Activated CD4-positive, alpha-beta T cell treated with anti-CD3 and anti-CD28 coated beads, Interleukin-2, amount 10 ng/mL, durations not matched to agents 24 days and 14 days (primary cell): ENCODE results near the gene SHH. TPM values are rescaled to one million over a fixed set of nuclear protein-coding genes. Genes with fewer than 3 reads are reported as not detected.
"Not testable (repeated sequence)": the region's sequence is repeated elsewhere in the genome, so short reads cannot be mapped to it uniquely, and the experiment has no call there.

ENCODE experiments used
- DNase-seq: peaks from one replicate; pipeline ENCODE4 v3.0.0; 2022
- H3K27ac Mint-ChIP-seq: one replicate; pipeline ENCODE4 v1.8.0; 2022; ENCODE audit warnings: mild to moderate bottlenecking, mixed read lengths
- H3K27me3 Mint-ChIP-seq: one replicate; pipeline ENCODE4 v1.8.0; 2022; ENCODE audit warnings: mixed read lengths
- H3K36me3 Mint-ChIP-seq: one replicate; pipeline ENCODE4 v1.8.0; 2022; ENCODE audit warnings: low read depth, mild to moderate bottlenecking, mixed read lengths
- H3K4me1 Mint-ChIP-seq: one replicate; pipeline ENCODE4 v1.8.0; 2021; ENCODE audit warnings: mixed read lengths
- H3K4me3 Mint-ChIP-seq: one replicate; pipeline ENCODE4 v1.8.0; 2022; ENCODE audit warnings: mild to moderate bottlenecking, moderate library complexity, mixed read lengths
- H3K9me3 Mint-ChIP-seq: one replicate; pipeline ENCODE4 v1.8.0; 2021; ENCODE audit warnings: mixed read lengths
- intact Hi-C: fragments of 100-400 bp; cut with micrococcal nuclease; formaldehyde crosslinking; loops from one replicate; pipeline ENCODE4 v1.15.1; 2023
- total RNA-seq: library from RNA; stranded (reverse); gene quantifications from 2 replicates; pipeline ENCODE4 v1.2.3, GENCODE V29; 2022

Gene SHH
- total RNA-seq, 1 donor from 2014 or later = not detected

- no peak overlapping the region for H3K27ac Mint-ChIP-seq
- DNase-seq = no peak
- intact Hi-C loops = no loop called here
- no peak overlapping the region for H3K4me3 Mint-ChIP-seq
- H3K9me3 Mint-ChIP-seq = no peaks in the 10 kb centered on the region
- no peaks in the 10 kb centered on the region for H3K4me1 Mint-ChIP-seq
- H3K27me3 Mint-ChIP-seq = no peaks in the 10 kb centered on the region
- no peaks in the 10 kb centered on the region for H3K36me3 Mint-ChIP-seq
Measured at GRCh38 chr7:155847821-155848435, 35.7 kb upstream of the SHH start.

DNA sequence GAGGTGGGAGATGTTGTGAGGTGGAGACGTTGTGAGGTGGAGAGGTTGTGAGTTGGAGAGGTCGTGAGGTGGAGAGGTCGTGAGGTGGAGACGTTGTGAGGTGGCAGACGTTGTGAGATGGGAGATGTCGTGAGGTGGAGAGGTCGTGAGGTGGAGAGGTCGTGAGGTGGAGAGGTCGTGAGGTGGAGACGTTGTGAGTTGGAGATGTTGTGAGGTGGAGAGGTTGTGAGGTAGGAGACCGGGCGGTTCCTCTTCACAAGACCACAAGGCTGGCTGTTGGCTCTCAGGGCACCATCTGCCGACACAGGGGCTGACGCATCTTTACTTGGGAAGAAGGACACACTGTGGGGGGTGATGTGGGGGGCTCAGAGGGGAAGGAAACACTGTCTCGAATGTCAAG lies 34.7 kb upstream of the SHH start:
- no peak for DNase-seq
- intact Hi-C loops = no loop called here
- Mint-ChIP-seq H3K4me1 (no peaks in the 10 kb centered on the region), H3K36me3 (no peaks in the 10 kb centered on the region), H3K9me3 (no peaks in the 10 kb centered on the region), H3K4me3 (no peak overlapping the region), H3K27ac (no peak overlapping the region), H3K27me3 (no peaks in the 10 kb centered on the region)

- Mint-ChIP-seq H3K36me3 (no peaks in the 10 kb centered on the region), H3K27ac (no peak overlapping the region), H3K4me1 (no peaks in the 10 kb centered on the region), H3K4me3 (no peak overlapping the region), H3K27me3 (no peaks in the 10 kb centered on the region), H3K9me3 (no peaks in the 10 kb centered on the region)
- intact Hi-C loops = no loop called here
- no peak for DNase-seq
Measured at GRCh38 chr7:155846156-155846555, 33.9 kb upstream of the SHH start.

GRCh38 chr7:155845226-155845625 lies 33.0 kb upstream of the SHH start:
- Mint-ChIP-seq H3K27me3 (no peaks in the 10 kb centered on the region), H3K36me3 (no peaks in the 10 kb centered on the region), H3K4me1 (no peaks in the 10 kb centered on the region), H3K27ac (no peak overlapping the region), H3K9me3 (no peaks in the 10 kb centered on the region), H3K4me3 (no peak overlapping the region)
- DNase-seq = no peak
- intact Hi-C loops = no loop called here

GRCh38 chr7:155844526-155844925 lies 32.3 kb upstream of the SHH start:
- DNase-seq = no peak
- intact Hi-C loops = no loop called here
- no peaks in the 10 kb centered on the region for H3K27me3 Mint-ChIP-seq
- no peaks in the 10 kb centered on the region for H3K9me3 Mint-ChIP-seq
- no peaks in the 10 kb centered on the region for H3K36me3 Mint-ChIP-seq
- H3K4me3 Mint-ChIP-seq = no peak overlapping the region
- H3K4me1 Mint-ChIP-seq = no peaks in the 10 kb centered on the region
- H3K27ac Mint-ChIP-seq = no peak overlapping the region

DNA sequence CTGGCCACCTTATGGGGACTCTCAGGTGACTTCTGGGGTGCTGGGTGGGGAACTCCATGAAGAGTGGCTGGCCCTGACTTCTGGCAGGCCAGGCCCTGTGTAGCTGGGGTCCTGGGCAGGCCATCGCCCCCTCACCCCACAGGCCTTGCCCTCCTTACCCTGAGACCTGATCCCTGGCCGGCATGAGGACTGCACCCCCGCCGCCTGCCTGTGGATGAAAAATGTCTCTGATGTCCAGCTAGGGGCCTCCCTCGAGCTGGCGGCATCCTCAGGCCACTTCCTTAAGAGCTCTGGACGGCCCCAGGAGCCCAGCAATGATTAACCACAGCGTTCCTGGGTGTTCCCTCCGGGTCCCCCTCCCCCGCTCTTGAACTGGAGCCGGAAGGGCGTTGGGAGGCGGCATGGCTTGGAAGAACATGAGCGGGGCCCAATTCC lies 31.8 kb upstream of the SHH start:
- DNase-seq = no peak
- Mint-ChIP-seq H3K27ac (no peak overlapping the region), H3K4me3 (no peak overlapping the region), H3K27me3 (no peaks in the 10 kb centered on the region), H3K4me1 (no peaks in the 10 kb centered on the region), H3K9me3 (no peaks in the 10 kb centered on the region), H3K36me3 (no peaks in the 10 kb centered on the region)
- intact Hi-C loops = no loop called here

DNA sequence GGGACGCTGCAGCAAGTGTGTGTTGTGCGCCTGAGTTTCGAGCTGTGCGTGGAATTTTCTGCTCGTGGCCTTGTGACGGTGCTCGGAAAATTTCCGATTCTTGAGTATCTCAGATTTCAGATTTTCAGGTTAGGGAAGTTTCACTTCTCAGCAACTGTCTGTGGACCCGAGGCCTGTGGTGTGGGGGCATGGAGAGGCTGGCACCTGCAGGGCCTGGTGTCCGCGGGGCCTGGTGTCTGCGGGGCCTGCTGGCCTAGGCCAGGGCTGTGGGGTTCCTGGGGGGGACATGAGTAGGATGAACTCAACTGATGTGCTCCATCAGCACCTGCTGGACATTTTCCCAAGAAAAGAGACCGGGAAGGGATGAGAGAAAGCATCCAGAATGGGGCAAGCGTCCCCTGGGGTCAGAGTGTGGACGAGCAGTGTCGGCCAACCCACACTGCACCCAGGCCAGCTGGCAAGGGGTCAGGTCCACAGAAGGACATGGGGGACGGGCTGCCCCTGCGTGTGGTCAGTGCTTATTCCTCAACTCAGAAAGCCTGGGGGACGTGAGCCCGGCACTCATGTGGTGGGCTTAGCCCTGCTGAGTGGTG lies 31.3 kb upstream of the SHH start:
- H3K27ac Mint-ChIP-seq = no peak overlapping the region
- no peaks in the 10 kb centered on the region for H3K27me3 Mint-ChIP-seq
- H3K36me3 Mint-ChIP-seq = no peaks in the 10 kb centered on the region
- intact Hi-C loops = no loop called here
- H3K9me3 Mint-ChIP-seq = no peaks in the 10 kb centered on the region
- H3K4me1 Mint-ChIP-seq = no peaks in the 10 kb centered on the region
- no peak overlapping the region for H3K4me3 Mint-ChIP-seq
- no peak for DNase-seq

DNA sequence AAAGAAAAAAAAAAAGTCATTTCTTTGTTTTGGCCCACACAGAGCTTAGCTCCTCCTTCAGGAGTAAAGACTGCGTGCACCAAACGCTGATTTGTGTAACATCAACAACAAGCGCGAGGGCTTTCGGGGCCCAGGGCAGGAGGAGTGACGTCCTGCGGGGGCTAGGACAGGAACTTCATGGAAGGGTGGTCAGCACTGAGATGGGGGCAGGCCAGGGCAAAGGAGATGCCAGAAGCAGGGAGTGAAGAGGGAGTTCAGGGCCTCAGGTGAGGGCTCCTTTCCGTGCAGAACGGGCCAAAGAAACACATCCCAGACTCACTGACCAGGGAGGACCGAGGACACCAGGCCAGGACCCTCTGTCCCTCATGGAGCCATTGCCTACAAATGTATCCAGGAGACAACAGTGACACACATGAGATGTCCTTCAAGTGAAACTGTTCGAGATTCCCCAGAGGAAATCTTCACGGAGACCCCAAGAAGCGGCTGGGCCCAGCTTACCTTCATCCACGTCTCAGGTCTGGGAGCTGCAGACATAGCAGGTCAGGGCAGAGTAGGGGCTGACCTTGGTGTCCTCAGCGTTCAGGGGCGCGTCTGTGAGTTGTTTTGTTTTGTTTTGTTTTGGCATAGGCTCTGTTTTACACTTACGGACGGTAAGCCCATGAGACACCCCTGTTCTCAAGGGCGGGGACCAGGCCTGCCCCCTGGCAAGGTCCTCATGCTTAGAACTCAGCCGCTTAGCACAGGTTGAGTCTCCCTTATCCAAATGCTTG lies 30.4 kb upstream of the SHH start:
- Mint-ChIP-seq H3K36me3 (no peaks in the 10 kb centered on the region), H3K4me1 (no peaks in the 10 kb centered on the region), H3K4me3 (no peak overlapping the region), H3K27me3 (no peaks in the 10 kb centered on the region), H3K27ac (no peak overlapping the region), H3K9me3 (no peaks in the 10 kb centered on the region)
- no peak for DNase-seq
- intact Hi-C loops = no loop called here

DNA sequence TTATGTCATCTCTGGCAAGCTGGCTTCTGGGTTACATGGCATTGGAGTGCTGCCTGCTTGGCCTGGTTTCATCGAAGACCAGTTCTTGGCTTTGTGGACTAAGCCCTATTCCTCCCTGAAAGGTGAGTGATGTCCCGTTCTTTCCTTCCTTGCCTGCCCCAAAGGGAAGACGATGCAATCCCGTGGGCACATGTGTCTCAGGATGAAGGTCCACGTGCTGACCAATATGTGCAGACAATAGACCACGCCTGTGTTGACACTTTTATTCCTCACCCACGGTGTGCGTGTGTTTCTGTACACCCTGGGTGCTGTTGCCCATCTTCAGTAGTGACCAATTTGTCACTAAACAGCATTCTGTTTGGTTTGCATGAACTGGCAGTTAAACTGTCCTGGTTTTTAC lies 28.6 kb upstream of the SHH start:
- Mint-ChIP-seq H3K36me3 (no peaks in the 10 kb centered on the region), H3K27me3 (no peaks in the 10 kb centered on the region), H3K4me3 (no peak overlapping the region), H3K4me1 (no peaks in the 10 kb centered on the region), H3K27ac (no peak overlapping the region), H3K9me3 (no peaks in the 10 kb centered on the region)
- intact Hi-C loops = no loop called here
- DNase-seq = no peak

GRCh38 chr7:155840262-155840885 lies 28.1 kb upstream of the SHH start:
- Mint-ChIP-seq H3K36me3 (no peaks in the 10 kb centered on the region), H3K9me3 (no peaks in the 10 kb centered on the region), H3K4me3 (no peak overlapping the region), H3K4me1 (no peaks in the 10 kb centered on the region), H3K27me3 (no peaks in the 10 kb centered on the region), H3K27ac (no peak overlapping the region)
- no peak for DNase-seq
- intact Hi-C loops = no loop called here

DNA sequence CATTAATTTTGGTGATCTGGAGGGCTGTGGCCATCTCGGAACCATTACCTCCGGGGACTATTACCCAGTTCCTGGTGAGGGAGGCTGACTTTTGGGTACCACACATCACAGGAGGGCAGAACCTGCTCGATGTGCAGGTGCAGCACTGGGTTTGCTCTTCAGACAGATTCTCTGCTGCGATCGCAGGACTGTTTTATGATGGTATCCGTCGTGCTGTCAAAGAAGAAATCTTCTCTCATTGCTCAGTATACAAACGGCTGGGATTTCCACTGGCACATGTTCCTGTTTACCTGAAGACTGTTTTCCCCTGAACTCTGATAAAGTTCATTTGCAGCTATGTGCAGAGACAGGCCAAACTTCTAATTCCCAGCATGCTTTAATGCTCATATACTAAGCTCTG lies 27.2 kb upstream of the SHH start:
- Mint-ChIP-seq H3K4me3 (no peak overlapping the region), H3K36me3 (no peaks in the 10 kb centered on the region), H3K27me3 (no peaks in the 10 kb centered on the region), H3K27ac (no peak overlapping the region), H3K4me1 (no peaks in the 10 kb centered on the region), H3K9me3 (no peaks in the 10 kb centered on the region)
- intact Hi-C loops = no loop called here
- DNase-seq = no peak

DNA sequence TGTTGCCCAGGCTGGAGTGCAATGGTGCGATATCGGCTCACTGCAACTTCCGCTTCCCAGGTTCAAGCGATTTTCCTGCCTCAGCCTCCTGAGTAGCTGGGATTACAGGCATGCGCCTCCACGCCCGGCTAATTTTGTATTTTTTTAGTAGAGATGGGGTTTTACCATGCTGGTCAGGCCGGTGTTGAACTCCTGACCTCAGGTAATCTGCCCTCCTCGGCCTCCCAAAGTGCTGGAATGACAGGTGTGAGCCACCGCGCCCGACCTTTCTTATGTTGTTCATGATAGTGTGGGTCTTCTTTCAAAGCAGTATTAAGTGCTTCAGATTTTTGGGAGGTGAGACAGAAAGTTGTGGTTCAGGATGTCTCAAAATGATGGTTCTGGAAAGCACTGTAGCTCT lies 26.0 kb upstream of the SHH start:
- H3K9me3 Mint-ChIP-seq, intact Hi-C loops, H3K4me1 Mint-ChIP-seq, H3K27ac Mint-ChIP-seq, DNase-seq, H3K4me3 Mint-ChIP-seq, H3K36me3 Mint-ChIP-seq, H3K27me3 Mint-ChIP-seq: not testable (repeated sequence)

DNA sequence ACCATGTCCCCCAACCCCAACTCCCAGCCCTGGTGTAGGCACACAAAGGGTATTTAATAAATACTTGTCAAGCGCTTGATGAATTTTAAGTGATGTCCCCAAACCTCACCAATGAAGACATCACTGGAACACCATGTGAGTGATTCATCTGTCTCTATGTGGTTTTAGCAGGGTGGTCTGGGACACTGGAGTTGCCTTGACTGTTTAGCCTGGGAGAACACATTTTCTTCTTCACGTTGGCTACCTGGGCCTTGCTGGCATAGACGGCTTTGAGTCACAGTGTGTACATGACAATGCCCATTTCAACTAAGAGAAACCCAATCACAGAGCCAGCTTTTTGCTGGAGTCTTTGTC lies 24.8 kb upstream of the SHH start:
- H3K36me3 Mint-ChIP-seq = no peaks in the 10 kb centered on the region
- no peaks in the 10 kb centered on the region for H3K9me3 Mint-ChIP-seq
- H3K27me3 Mint-ChIP-seq = no peaks in the 10 kb centered on the region
- H3K4me3 Mint-ChIP-seq = no peak overlapping the region
- no peaks in the 10 kb centered on the region for H3K4me1 Mint-ChIP-seq
- DNase-seq = no peak
- intact Hi-C loops = no loop called here
- H3K27ac Mint-ChIP-seq = no peak overlapping the region
